Natural killer cell treated with Interleukin-12 subunit alpha and Interleukin-12 subunit beta and Interleukin-15 and Interleukin-18, amount 100 ng/mL, for 72 hours (primary cell): ENCODE measurements around the gene ZNF665. TPM values are rescaled to one million over a fixed set of nuclear protein-coding genes. Genes with fewer than 3 reads are reported as not detected.

Experiments used
- ATAC-seq, 2 donors: fragments of 150-1000 bp; cut with Tn5 transposase in 1 of 2; sonication (Bioruptor Pico), chemical (Tn5 transposase) in 1 of 2; 2 replicates each; pipeline ENCODE4 v1.10.0; 2021
- DNase-seq: peaks from one replicate; pipeline ENCODE4 v3.0.0; 2022; ENCODE audit warnings: low spot score
- H3K27ac Mint-ChIP-seq, 2 donors: 1 replicate in 1 of 2; 2 replicates in 1 of 2; pipeline ENCODE4 v1.8.0; 2022; ENCODE audit warnings: mixed read lengths in 2 of 2, mild to moderate bottlenecking in 1 of 2, moderate library complexity in 1 of 2
- H3K27me3 Mint-ChIP-seq, 2 donors: 1 replicate in 1 of 2; 2 replicates in 1 of 2; pipeline ENCODE4 v1.8.0; 2022; ENCODE audit warnings: mixed read lengths in 2 of 2
- H3K36me3 Mint-ChIP-seq: one replicate; pipeline ENCODE4 v1.8.0; 2022; ENCODE audit warnings: mixed read lengths
- H3K4me1 Mint-ChIP-seq, 2 donors: 1 replicate in 1 of 2; 2 replicates in 1 of 2; pipeline ENCODE4 v1.8.0; 2022; ENCODE audit warnings: low read depth in 2 of 2, mixed read lengths in 2 of 2, mild to moderate bottlenecking in 1 of 2
- H3K4me3 Mint-ChIP-seq: one replicate; pipeline ENCODE4 v1.8.0; 2022; ENCODE audit warnings: mixed read lengths
- H3K9me3 Mint-ChIP-seq: 2 replicates; pipeline ENCODE4 v1.8.0; 2022; ENCODE audit warnings: mixed read lengths
- total RNA-seq, 2 donors: library from RNA; stranded (reverse); gene quantifications; one replicate each; pipeline ENCODE4 v1.2.3, GENCODE V29; 2022

The ZNF665 gene
- total RNA-seq, 2 donors from 2014 or later, result 2.1 to 3.0 TPM

DNA sequence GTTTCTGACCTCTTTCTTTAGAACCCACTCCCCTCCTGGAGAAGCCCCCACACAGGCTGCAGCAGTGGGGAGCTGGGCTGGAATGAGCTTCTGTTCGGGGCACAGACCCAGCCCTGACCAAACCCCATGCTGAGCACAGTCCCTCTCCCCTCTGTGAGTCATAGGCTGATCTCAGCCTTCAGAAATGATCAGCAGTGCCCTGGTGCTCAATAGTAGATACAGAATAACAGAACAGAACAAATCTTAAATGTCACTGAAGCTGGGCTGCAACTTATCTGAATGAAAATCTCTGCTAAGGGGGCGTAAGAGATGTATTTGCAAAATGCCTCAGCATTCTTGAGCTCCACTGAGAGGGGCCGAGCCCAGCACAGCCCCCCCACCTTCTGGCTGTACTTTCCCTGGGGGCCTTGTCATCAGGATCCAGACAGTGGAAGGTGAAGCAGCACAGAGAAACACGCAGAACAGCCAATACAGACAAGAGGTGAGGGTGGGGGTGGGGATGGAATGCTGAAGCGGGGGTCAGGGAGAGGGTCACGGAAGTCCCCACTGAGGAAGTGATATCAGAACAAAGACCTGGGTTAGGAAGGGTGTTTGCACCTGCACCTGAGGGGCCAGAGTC lies 9.9 kb downstream of the ZNF665 start:
- no peak for ATAC-seq
- H3K27ac Mint-ChIP-seq, result no peak overlapping the region
- H3K9me3 Mint-ChIP-seq, result no peaks in the 10 kb centered on the region
- peaks cover 11% of the 10 kb centered on the region for H3K36me3 Mint-ChIP-seq
- DNase-seq, result no peak
- H3K4me3 Mint-ChIP-seq, result no peak overlapping the region
- H3K27me3 Mint-ChIP-seq, result no peaks in the 10 kb centered on the region
- peaks cover 0 to 3% of the 10 kb centered on the region in 2 donors for H3K4me1 Mint-ChIP-seq

DNA sequence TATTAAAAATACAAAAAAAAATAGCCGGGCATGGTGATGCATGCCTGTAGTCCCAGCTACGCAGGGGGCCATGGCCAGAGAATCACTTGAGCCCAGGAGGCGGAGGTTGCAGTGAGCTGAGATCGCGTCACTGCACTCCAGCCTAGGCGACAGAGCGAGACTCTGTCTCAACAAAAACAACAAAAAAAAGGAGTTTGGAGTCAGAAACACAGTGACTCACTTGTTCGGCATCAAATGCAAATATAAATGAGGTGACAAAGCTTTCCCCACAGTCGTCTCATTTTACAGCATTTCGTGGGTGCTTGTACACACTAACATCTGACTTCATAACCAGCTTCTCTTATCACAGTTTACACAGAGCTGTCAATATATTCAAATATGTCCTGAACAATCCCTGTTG lies 11.0 kb downstream of the ZNF665 start:
- Mint-ChIP-seq H3K9me3 (no peaks in the 10 kb centered on the region), H3K4me3 (no peak overlapping the region), H3K27me3 (no peaks in the 10 kb centered on the region), H3K27ac (no peak overlapping the region), H3K36me3 (peaks cover 15% of the 10 kb centered on the region), H3K4me1 (peaks cover 0 to 3% of the 10 kb centered on the region in 2 donors)
- no peak for ATAC-seq
- DNase-seq, result no peak

DNA sequence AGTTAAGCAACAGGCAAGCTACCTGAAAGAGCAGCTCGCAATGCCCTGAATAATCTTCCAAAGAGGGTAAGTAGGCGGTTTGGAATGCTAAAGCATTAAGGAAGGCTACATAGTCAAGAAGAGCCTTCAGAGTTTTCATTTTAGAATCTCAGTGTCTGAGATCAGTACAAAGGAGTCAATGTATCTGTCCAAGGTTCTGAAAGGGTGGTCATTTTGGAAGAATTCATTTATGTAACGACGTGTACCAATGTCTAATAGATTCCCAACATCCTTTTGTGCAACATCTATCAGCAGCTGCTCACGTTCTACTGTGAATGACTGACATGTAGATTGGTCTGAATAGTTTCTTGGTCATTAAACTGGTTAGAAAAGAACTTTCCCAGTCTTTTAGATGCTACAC lies 15.2 kb downstream of the ZNF665 start:
- DNase-seq (no peak), ATAC-seq (no peak)
- H3K4me1 Mint-ChIP-seq, result peaks cover 0 to 2% of the 10 kb centered on the region in 2 donors
- no peak overlapping the region for H3K27ac Mint-ChIP-seq
- peaks cover 29% of the 10 kb centered on the region for H3K36me3 Mint-ChIP-seq
- no peaks in the 10 kb centered on the region for H3K27me3 Mint-ChIP-seq
- no peak overlapping the region for H3K4me3 Mint-ChIP-seq
- peaks cover 5% of the 10 kb centered on the region for H3K9me3 Mint-ChIP-seq

DNA sequence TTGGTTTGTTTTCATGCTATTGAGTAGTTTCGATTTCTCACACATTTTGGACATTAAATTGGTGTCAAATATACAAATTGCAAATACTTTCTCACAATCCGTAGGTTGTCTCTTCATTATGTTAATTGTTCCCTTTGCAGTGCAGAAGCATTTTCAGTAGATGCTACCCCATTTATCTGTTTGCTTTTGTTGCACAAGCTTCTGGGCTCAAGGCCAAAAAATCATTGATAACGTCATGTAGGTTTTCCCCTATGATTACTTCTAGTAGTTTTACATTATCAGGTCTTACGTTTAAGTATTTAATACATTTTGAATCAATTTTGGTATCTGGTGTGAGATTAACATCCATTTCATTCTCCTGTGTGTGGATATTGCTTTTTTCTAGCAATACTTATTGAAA lies 20.3 kb downstream of the ZNF665 start:
- no peak overlapping the region for H3K4me3 Mint-ChIP-seq
- H3K36me3 Mint-ChIP-seq, result peaks cover 36% of the 10 kb centered on the region
- H3K4me1 Mint-ChIP-seq, result peaks cover 0 to 2% of the 10 kb centered on the region in 2 donors
- H3K9me3 Mint-ChIP-seq, result peaks cover 8% of the 10 kb centered on the region
- H3K27ac Mint-ChIP-seq, result no peak overlapping the region
- ATAC-seq (no peak), DNase-seq (no peak)
- no peaks in the 10 kb centered on the region for H3K27me3 Mint-ChIP-seq

DNA sequence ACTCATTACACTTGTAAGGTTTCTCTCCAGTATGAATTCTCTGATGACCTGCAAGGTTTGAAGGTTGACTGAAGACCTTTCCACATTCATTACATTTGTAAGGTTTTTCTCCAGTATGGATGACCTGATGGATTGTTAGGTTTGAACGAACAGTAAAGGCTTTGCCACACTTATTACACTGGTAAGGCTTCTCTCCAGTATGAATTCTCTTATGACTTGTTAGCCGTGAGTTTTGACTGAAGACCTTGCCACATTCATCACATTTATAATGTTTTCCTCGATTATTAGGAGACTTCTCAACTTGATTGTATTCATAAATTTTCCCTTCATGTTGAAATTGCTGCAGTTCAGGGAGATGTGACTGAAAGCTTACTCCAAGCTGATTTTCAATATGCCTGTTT lies 27.5 kb downstream of the ZNF665 start:
- DNase-seq, result no peak
- no peak for ATAC-seq
- Mint-ChIP-seq H3K27me3 (peaks cover 0 to 3% of the 10 kb centered on the region in 2 donors), H3K4me1 (no peaks in the 10 kb centered on the region), H3K9me3 (peaks cover 26% of the 10 kb centered on the region), H3K4me3 (no peak overlapping the region), H3K27ac (no peak overlapping the region), H3K36me3 (peaks cover 52% of the 10 kb centered on the region)

DNA sequence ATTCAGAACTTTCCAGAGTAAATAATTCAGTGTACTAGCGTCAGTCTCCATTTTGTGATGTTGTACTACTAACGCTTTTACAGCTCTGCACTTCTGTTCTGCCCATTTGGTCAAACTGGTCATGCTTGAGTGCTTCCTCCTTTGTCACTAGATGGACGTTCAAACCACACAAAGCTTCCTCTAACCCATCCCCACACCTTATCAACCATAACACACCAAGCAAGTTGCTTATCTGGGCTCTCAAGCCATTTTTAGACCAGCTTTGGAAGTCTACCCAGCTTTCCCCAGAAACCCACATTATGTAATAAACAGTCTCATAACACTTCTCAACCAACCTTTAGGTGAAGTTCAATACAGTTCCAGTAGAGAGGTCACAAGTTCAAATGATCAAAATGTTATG lies 32.0 kb downstream of the ZNF665 start:
- DNase-seq, result no peak
- Mint-ChIP-seq H3K9me3 (peaks cover 32% of the 10 kb centered on the region), H3K36me3 (peaks cover 57% of the 10 kb centered on the region), H3K4me3 (no peak overlapping the region), H3K4me1 (peaks cover 12 to 14% of the 10 kb centered on the region in 2 donors), H3K27ac (no peak overlapping the region), H3K27me3 (peaks cover 0 to 3% of the 10 kb centered on the region in 2 donors)
- ATAC-seq, result no peak

DNA sequence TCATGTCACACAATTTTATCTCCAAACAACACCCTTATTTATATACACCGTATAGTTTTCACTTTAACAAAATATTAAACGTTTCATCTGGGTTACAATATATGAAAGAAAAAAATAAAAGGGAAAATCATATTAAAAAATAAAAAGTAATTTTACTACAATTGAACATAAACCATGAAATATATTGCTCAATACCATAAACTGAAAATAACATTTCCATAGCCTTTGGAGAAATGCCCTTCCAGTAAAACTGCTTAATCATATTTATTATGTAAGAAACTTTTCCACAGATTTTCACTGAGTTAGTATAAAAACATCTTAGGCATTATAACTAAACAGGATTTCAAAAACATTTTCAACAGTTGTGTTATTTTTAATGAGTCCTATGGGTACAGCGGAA lies 32.8 kb downstream of the ZNF665 start:
- Mint-ChIP-seq H3K4me1 (peaks cover 12 to 14% of the 10 kb centered on the region in 2 donors), H3K27me3 (peaks cover 0 to 3% of the 10 kb centered on the region in 2 donors), H3K27ac (no peak overlapping the region), H3K36me3 (peaks cover 49% of the 10 kb centered on the region), H3K9me3 (peaks cover 24% of the 10 kb centered on the region), H3K4me3 (no peak overlapping the region)
- DNase-seq (no peak), ATAC-seq (no peak)

DNA sequence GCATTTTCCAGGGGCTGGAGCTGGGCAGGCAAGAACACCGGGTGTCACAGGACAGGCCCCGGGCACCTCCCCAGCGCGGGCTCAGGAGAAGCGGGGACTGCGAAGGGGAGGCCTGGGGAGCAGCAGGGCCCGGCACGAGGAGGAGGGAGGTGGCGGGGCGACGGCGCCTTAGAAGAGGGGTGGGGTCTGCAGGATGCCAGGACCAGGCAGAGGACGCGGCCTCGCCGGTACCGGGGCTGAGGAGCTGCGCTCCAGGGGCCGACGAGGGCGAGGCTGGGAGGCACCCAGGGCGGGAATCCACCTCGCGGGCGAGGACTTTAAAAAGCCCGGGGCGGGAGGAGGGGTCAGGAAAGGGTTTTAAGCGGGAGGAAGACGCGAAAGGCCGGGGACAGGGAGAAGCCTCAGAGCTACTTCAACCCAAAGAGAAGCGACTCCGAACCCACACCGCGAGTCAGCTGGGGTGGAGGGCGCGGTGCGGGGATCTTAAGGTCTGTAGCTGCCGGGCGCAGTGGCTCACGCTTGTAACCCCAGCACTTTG lies 35.0 kb downstream of the ZNF665 start:
- peak; percentile 42 to 54 for ATAC-seq
- Mint-ChIP-seq H3K4me3 (peak overlapping the region; percentile 73), H3K27ac (peak overlapping the region; percentile 51 to 53), H3K9me3 (peaks cover 19% of the 10 kb centered on the region), H3K4me1 (peaks cover 12 to 22% of the 10 kb centered on the region in 2 donors), H3K36me3 (peaks cover 49% of the 10 kb centered on the region), H3K27me3 (peaks cover 0 to 3% of the 10 kb centered on the region in 2 donors)
- DNase-seq, result peak; percentile 76

DNA sequence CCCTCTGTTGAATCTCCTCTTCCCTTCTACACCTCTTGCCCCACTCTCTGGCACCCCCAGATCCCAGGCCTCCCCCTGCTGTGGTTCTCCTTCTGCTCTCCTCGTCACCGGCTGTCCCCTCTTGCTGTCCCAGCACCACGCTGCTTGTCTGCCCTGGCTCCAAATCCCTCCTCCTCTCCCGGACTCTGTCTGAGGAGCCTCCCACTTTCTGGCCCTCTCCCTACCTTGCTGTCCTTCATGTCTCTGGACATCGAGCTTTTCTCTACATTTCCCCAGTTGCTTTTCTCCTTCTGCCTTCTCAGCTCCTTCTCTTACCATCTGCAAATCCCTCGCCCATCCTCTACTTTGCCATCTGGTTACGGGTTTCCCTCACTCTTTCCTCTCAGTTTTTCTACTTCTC lies 35.5 kb downstream of the ZNF665 start:
- peak overlapping the region; percentile 51 to 53 for H3K27ac Mint-ChIP-seq
- no peak for ATAC-seq
- peak overlapping the region; percentile 73 for H3K4me3 Mint-ChIP-seq
- H3K4me1 Mint-ChIP-seq, result peaks cover 12 to 22% of the 10 kb centered on the region in 2 donors
- H3K36me3 Mint-ChIP-seq, result peaks cover 52% of the 10 kb centered on the region
- H3K27me3 Mint-ChIP-seq, result peaks cover 0 to 3% of the 10 kb centered on the region in 2 donors
- H3K9me3 Mint-ChIP-seq, result peaks cover 19% of the 10 kb centered on the region
- DNase-seq, result no peak

DNA sequence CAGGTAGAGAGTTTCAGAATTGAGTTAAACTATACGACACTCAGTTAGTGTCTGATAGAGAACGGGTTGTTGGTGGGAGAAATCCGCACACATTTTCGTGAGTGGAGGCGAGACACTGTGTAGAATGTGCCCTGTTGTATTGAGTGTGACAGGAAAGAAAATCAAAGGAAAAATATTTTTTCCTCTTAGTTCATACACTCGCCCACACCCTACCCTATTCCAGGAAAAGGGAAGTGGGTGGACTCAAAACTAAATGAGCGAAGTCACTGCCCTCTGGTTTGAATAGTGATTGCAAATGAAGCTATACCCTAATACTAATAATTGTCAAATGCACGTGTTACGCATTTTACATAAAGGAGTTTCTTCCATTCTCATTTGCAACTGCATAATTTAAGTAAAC lies 36.3 kb downstream of the ZNF665 start:
- H3K36me3 Mint-ChIP-seq, result peaks cover 51% of the 10 kb centered on the region
- H3K27me3 Mint-ChIP-seq, result peaks cover 0 to 3% of the 10 kb centered on the region in 2 donors
- peak overlapping the region; percentile 73 for H3K4me3 Mint-ChIP-seq
- ATAC-seq (no peak), DNase-seq (no peak)
- H3K4me1 Mint-ChIP-seq, result peaks cover 12 to 22% of the 10 kb centered on the region in 2 donors
- peaks cover 19% of the 10 kb centered on the region for H3K9me3 Mint-ChIP-seq
- peak overlapping the region; percentile 51 to 53 for H3K27ac Mint-ChIP-seq

DNA sequence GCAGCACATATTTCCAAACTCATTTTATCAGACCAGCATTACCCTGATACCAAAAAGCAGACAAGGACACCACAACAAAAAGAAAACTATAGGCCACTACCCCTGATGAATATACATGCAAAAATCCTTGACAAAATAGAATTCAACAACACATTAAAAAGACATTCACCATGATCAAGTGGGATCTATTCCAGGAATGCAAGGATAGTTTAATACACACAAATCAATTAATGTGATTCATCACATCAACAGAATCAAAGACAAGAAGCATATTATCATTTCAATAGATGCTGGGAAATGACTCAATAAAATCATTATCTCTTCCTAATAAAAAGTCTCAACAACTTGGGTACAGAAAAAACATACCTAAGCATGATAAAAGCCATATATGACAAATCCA lies 45.5 kb downstream of the ZNF665 start:
- DNase-seq (no peak), ATAC-seq (no peak)
- Mint-ChIP-seq H3K4me3 (no peak overlapping the region), H3K27ac (no peak overlapping the region), H3K9me3 (peaks cover 19% of the 10 kb centered on the region), H3K36me3 (peaks cover 56% of the 10 kb centered on the region), H3K27me3 (no peaks in the 10 kb centered on the region), H3K4me1 (no peaks in the 10 kb centered on the region)

DNA sequence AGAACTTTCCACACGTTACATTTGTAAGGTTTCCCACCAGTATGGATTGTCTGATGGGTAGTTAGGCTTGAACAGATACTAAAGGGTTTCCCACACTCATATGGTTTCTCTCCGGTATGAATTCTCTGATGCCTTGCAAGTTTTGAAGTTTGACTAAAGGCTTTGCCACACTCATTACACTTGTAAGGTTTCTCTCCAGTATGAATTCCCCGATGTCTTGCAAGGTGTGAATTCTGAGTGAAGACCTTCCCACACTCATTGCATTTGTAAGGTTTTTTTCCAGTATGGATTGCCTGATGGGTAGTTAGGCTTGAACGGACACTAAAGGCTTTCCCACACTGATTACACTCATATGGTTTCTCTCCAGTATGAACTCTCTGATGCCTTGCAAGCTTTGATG lies 52.8 kb downstream of the ZNF665 start:
- Mint-ChIP-seq H3K9me3 (peaks cover 27% of the 10 kb centered on the region), H3K27ac (no peak overlapping the region), H3K4me1 (no peaks in the 10 kb centered on the region), H3K4me3 (no peak overlapping the region), H3K36me3 (peaks cover 58% of the 10 kb centered on the region), H3K27me3 (no peaks in the 10 kb centered on the region)
- ATAC-seq (no peak), DNase-seq (no peak)

DNA sequence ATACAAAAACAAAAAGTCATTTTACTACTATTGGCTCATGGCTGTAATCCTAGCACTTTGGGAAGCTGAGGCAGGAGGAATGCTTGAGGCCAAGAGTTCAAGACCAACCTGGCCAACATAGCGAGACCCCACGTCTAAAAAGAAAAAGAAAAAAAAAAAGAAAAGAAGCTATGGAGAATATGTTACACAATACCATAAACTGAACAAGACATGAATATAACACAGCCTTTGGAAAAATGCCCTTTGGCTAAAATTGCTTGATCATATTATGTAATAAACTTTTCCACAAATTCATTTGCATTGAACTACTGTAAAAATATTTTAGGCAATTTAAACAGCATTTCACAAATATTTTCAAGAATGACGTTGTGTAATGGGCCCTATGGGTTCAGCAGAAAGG lies 56.7 kb downstream of the ZNF665 start:
- no peak overlapping the region for H3K4me3 Mint-ChIP-seq
- H3K36me3 Mint-ChIP-seq, result peaks cover 51% of the 10 kb centered on the region

DNA sequence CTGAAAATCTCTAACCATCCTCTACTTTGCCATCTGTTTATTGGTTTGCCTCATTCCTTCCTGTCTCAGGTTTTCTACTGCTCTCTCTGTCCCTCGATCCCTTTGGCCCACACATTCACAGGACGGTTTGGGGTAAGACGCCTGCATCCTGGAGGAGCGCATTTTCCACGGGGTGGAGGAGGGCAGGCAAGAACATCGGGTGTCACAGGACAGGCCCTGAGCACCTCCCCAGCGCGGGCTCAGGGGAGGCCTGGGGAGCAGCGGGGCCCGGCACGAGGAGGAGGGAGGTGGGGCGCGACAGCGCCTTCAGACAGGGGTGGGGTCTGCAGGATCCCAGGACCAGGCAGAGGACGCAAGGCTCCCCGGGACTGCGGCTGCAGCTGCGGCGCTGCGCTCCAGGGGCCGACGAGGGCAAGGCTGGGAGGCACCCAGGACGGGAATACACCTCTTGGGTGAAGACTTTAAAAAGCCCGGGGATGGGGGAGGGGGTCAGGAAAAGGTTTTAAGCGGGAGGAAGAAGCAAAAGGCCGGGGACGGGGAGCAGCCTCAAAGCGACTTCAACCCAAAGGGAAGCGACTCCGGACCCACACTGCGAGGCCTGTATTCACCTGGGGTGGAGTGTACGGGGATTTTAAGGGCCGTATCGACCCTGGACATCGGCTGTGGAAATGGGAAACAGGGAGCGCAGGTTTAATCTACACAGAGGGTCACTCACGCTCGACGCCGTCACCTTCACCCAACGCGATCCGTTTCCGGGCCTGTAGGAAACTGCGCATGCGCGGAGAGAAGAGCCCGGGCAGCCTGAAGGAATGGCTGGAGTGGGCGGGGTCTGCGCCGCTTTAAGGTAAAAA lies 60.8 kb downstream of the ZNF665 start, which contains the start of gene ZNF415:
Gene ZNF415, minus strand, starts transcription at position 770 of the 851 bp plus-strand sequence. CDS start 10,234 bp downstream, outside the sequence.
- peaks cover 20% of the 10 kb centered on the region for H3K9me3 Mint-ChIP-seq
- DNase-seq, result peak; percentile 83
- H3K4me1 Mint-ChIP-seq, result peaks cover 6 to 12% of the 10 kb centered on the region in 2 donors
- peak within 1 kb of the TSS; percentile 53 for H3K4me3 Mint-ChIP-seq
- H3K36me3 Mint-ChIP-seq, result peaks cover 29% of the 10 kb centered on the region
- H3K27ac Mint-ChIP-seq, result peak within 1 kb of the TSS in 1 of 2 donors; percentile 17
- peaks cover 9 to 13% of the 10 kb centered on the region in 2 donors for H3K27me3 Mint-ChIP-seq
- ATAC-seq, result peak; percentile 59 to 83

More for the DNA sequence above, 56.7 kb downstream of the ZNF665 start:
- Mint-ChIP-seq H3K9me3 (peaks cover 29% of the 10 kb centered on the region), H3K4me1 (peaks cover 6 to 10% of the 10 kb centered on the region in 2 donors), H3K27ac (no peak overlapping the region), H3K27me3 (peaks cover 7 to 9% of the 10 kb centered on the region in 2 donors)
- DNase-seq (no peak), ATAC-seq (no peak)
